ENCODE measurements around the gene FAM171A1. TPM values are rescaled to one million over a fixed set of nuclear protein-coding genes. Genes with fewer than 3 reads are reported as not detected.
A peak's percentile ranks its signal among the peaks of the same experiment; 100 is the strongest.
"Not testable (repeated sequence)": the region's sequence is repeated elsewhere in the genome, so short reads cannot be mapped to it uniquely, and the experiment has no call there.

FAM171A1 gene
- 70.7 to 75.3 TPM (median 73.6 TPM) in 3 replicates for total RNA-seq

DNA sequence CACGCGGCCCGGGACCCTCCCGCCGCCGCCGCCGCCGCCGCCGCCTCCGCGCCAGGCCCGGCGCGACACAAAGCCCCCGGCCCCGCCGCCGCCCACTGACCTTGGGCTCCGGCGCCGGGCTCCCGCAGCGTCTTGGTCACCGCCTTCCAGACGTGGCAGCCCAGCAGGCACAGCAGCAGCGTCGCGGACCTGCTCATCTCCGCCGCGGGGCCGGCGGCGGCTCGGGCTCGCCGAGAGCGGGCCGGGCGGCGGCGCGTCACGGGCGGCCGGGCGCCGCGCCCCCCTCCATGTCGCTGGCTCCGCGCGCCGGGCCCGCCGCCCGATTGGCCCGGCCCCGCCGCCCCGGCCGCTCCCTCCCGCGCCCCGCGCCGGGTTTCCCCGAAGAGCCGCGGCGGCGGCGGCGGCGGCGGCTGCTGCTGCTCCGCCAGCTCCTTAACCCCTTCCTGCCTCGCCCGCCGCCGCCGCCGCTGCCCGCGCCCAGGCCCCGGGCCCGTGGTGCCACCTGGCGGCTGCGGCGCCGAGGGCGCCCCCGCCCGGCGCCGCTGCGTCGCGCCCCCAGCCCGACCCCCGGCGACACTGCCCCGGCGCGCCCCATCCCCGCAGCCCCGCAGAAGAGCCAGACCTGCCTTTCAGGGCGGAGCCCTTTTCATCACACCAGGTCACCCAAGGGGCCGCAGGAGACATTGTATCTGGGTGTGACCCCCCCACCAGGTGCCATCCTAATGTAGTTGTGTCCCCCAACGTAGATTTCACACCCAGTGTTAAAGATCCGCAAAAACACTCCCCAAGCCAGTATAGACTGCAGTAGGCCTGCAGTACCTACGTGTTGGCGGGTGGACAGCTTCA, at the start of gene FAM171A1:
Gene FAM171A1, minus strand, starts transcription at position 434 of the 846 bp plus-strand sequence. Its CDS starts 237 bp downstream, at position 197.
- TF ChIP-seq, protein P1, sequence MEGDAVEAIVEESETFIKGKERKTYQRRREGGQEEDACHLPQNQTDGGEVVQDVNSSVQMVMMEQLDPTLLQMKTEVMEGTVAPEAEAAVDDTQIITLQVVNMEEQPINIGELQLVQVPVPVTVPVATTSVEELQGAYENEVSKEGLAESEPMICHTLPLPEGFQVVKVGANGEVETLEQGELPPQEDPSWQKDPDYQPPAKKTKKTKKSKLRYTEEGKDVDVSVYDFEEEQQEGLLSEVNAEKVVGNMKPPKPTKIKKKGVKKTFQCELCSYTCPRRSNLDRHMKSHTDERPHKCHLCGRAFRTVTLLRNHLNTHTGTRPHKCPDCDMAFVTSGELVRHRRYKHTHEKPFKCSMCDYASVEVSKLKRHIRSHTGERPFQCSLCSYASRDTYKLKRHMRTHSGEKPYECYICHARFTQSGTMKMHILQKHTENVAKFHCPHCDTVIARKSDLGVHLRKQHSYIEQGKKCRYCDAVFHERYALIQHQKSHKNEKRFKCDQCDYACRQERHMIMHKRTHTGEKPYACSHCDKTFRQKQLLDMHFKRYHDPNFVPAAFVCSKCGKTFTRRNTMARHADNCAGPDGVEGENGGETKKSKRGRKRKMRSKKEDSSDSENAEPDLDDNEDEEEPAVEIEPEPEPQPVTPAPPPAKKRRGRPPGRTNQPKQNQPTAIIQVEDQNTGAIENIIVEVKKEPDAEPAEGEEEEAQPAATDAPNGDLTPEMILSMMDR (IDR thresholded peaks at IDR 0.05; ENCODE audit: unreplicated experiment), result no peak

DNA sequence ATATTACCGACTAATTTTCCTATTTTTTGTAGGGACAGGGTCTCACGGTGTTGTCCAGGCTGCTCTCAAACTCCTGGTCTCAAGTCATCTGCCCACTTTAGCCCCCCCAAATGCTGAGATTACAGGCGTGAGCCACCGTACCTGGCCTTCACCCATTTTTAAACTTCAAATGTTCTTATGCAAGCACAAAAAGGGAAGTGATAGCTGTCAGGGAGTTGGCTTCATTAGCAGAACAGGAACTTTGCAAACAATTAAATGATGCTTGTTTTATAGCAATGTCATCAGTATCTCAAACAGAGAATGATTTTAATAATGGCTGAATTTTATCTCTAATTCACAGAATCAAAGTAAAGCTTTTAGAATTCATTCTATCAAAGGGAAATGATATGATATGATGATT, 49.8 kb upstream of the FAM171A1 start:
- TF ChIP-seq, protein P1 (IDR thresholded peaks at IDR 0.05; ENCODE audit: unreplicated experiment), result no peak
- Mint-ChIP-seq H3K9me3 (peaks cover 15% of the 10 kb centered on the region), H3K4me1 (no peaks in the 10 kb centered on the region), H3K4me3 (no peak overlapping the region), H3K27me3 (ENCODE audit: low read depth) (no peaks in the 10 kb centered on the region), H3K27ac (no peak overlapping the region), H3K36me3 (peaks cover 2% of the 10 kb centered on the region)
- DNase-seq (ENCODE audit: low spot score in 2 of 2, unreplicated experiment in 2 of 2), result no peak

More for the DNA sequence above, at the start of gene FAM171A1:
- peak; percentile 55 to 62 for DNase-seq (ENCODE audit: low spot score in 2 of 2, unreplicated experiment in 2 of 2)
- peaks cover 43% of the 10 kb centered on the region for H3K4me1 Mint-ChIP-seq
- no peaks in the 10 kb centered on the region for H3K9me3 Mint-ChIP-seq
- H3K4me3 Mint-ChIP-seq, result peak within 1 kb of the TSS; percentile 92
- no peaks in the 10 kb centered on the region for H3K36me3 Mint-ChIP-seq
- peak within 1 kb of the TSS; percentile 96 for H3K27ac Mint-ChIP-seq
- no peaks in the 10 kb centered on the region for H3K27me3 Mint-ChIP-seq (ENCODE audit: low read depth)

DNA sequence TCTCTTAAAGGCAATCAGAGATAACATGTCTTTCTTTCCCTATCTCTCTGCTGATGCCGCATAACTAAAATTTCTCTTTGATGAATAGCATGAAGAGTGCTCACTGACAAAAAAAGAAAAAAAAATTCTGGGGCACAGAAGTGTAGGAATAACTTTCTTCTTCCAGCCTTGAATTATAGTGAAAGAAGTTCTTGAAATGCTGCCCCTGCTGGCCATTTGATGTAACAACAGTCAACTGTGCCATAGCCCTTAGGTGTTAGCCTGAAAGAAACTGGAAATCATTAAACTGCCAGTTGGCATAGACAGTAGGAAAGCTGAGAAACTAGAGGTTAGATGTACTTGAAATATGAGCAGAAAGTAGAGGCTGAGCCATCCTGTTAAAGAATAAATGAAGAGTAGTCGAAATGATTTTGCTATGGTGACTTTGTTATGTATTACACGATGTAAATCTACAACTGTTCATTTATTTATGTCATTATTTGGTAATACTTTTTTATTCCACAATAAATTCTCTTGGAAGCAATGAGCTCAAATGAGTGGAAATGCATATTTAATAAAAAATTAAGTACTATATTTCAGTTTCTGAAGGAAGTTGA, 48.3 kb upstream of the FAM171A1 start:
- Mint-ChIP-seq H3K4me3 (no peak overlapping the region), H3K27me3 (ENCODE audit: low read depth) (no peaks in the 10 kb centered on the region), H3K4me1 (no peaks in the 10 kb centered on the region), H3K27ac (no peak overlapping the region), H3K36me3 (peaks cover 4% of the 10 kb centered on the region), H3K9me3 (peaks cover 25% of the 10 kb centered on the region)
- DNase-seq (ENCODE audit: low spot score in 2 of 2, unreplicated experiment in 2 of 2), result no peak
- TF ChIP-seq, protein P1 (IDR thresholded peaks at IDR 0.05; ENCODE audit: unreplicated experiment), result peak; percentile 96

DNA sequence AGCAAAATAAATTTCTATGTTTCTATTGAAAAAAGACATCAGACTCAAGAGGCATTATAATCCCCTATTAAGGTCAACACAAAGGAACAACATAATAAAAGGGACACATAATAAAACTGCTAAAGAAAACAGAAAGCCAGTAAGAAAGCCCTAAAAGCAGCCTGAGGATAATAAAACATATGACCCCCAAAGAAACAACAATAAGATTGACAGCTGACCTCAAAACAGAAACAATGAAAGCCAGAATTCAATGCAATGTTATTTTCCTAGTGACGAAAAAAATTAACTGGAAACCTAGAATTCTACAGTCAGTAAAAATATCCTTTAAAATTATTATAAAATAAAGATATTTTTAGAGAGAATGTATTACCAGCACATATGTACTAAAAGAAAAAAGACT, 44.9 kb upstream of the FAM171A1 start:
- Mint-ChIP-seq H3K4me1 (no peaks in the 10 kb centered on the region), H3K4me3 (no peak overlapping the region), H3K36me3 (peaks cover 4% of the 10 kb centered on the region), H3K9me3 (peaks cover 21% of the 10 kb centered on the region), H3K27me3 (ENCODE audit: low read depth) (no peaks in the 10 kb centered on the region), H3K27ac (no peak overlapping the region)
- TF ChIP-seq, protein P1 (IDR thresholded peaks at IDR 0.05; ENCODE audit: unreplicated experiment), result no peak
- DNase-seq (ENCODE audit: low spot score in 2 of 2, unreplicated experiment in 2 of 2), result no peak

GRCh38 chr10:15411010-15411409, 39.9 kb upstream of the FAM171A1 start:
- TF ChIP-seq, protein P1 (IDR thresholded peaks at IDR 0.05; ENCODE audit: unreplicated experiment), result no peak
- Mint-ChIP-seq H3K9me3 (peaks cover 12% of the 10 kb centered on the region), H3K27me3 (ENCODE audit: low read depth) (peaks cover 10% of the 10 kb centered on the region), H3K36me3 (peaks cover 2% of the 10 kb centered on the region), H3K27ac (no peak overlapping the region), H3K4me3 (no peak overlapping the region), H3K4me1 (no peaks in the 10 kb centered on the region)
- DNase-seq (ENCODE audit: low spot score in 2 of 2, unreplicated experiment in 2 of 2), result no peak

GRCh38 chr10:15409350-15409749, 38.3 kb upstream of the FAM171A1 start:
- not testable (repeated sequence) for H3K27ac Mint-ChIP-seq; H3K4me1 Mint-ChIP-seq; H3K4me3 Mint-ChIP-seq; DNase-seq (ENCODE audit: low spot score in 2 of 2, unreplicated experiment in 2 of 2); H3K36me3 Mint-ChIP-seq
- Mint-ChIP-seq H3K9me3 (peaks cover 11% of the 10 kb centered on the region), H3K27me3 (ENCODE audit: low read depth) (peaks cover 10% of the 10 kb centered on the region)

Data from mesothelial cell of epicardium (in vitro differentiated cells).